ENCODE measurements around the gene SIAE.

GRCh38 chr11:124610295-124610694, 63.2 kb downstream of the SIAE start:
- TF ChIP-seq POLR2A (IDR thresholded peaks at IDR 0.05) (no peak), CTCF (IDR thresholded peaks at IDR 0.05) (no peak), EP300 (IDR thresholded peaks at IDR 0.05) (no peak)
